ENCODE data around the gene TBC1D10B.

TBC1D10B gene

DNA sequence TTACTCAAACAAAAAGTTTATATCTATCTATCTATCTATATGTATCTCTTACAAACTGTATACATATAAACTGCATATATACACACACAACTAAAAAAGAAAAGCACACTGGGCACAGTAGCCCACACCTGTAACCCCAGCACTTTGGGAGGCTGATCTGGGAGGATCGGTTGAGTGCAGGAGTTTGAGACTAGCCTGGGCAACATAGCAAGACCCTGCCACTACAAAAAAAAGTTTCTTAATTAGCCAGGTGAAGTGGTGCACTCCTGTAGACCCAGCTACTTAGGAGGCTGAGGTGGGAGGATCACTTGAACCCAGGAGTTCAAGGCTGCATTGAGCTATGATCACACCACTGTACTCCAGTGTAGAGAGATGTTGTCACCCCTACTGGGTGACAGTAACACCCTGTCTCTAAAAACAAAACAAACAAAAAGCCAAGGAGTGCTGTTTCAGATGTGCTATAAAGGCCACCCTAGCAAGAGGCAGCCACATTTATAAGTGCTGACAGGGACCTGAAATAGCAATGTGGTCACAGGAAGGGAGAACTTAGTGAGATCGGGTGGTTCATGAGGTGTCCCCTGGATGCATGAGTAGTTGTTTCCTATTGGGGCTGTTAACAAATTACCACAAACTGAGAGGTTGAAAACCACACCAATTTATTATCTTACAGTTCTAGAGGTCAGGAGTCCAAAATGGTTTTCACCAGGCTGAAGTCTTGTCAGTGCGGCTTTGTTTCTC lies 20.0 kb downstream of the TBC1D10B start:
- H3K27me3 ChIP-seq (ENCODE audit: insufficient read depth, low read length, poor library complexity), result no peaks in the 10 kb centered on the region
- DNase-seq (no peak), ATAC-seq (ENCODE audit: insufficient read depth, low read depth) (no peak)
- H3K4me2 ChIP-seq (ENCODE audit: insufficient read depth, low read length), result no peak overlapping the region
- H4K20me1 ChIP-seq (ENCODE audit: insufficient read depth, low read length), result peaks cover 22% of the 10 kb centered on the region
- H3K9me3 ChIP-seq (ENCODE audit: insufficient read depth, low read length, severe bottlenecking), result no peaks in the 10 kb centered on the region
- peaks cover 20% of the 10 kb centered on the region for H3K4me1 ChIP-seq (ENCODE audit: insufficient read depth, low read length)
- H3K79me2 ChIP-seq (ENCODE audit: insufficient read depth, low read length), result peaks cover 27% of the 10 kb centered on the region
- peaks cover 42% of the 10 kb centered on the region for H3K36me3 ChIP-seq (ENCODE audit: insufficient read depth, low read length)
- H3K9ac ChIP-seq (ENCODE audit: low read depth, low read length), result no peak overlapping the region
- no peak for TF ChIP-seq EZH2 (IDR thresholded peaks at IDR 0.05; ENCODE audit: borderline replicate concordance, low read depth, low read length, severe bottlenecking)
- TF ChIP-seq, protein P1, sequence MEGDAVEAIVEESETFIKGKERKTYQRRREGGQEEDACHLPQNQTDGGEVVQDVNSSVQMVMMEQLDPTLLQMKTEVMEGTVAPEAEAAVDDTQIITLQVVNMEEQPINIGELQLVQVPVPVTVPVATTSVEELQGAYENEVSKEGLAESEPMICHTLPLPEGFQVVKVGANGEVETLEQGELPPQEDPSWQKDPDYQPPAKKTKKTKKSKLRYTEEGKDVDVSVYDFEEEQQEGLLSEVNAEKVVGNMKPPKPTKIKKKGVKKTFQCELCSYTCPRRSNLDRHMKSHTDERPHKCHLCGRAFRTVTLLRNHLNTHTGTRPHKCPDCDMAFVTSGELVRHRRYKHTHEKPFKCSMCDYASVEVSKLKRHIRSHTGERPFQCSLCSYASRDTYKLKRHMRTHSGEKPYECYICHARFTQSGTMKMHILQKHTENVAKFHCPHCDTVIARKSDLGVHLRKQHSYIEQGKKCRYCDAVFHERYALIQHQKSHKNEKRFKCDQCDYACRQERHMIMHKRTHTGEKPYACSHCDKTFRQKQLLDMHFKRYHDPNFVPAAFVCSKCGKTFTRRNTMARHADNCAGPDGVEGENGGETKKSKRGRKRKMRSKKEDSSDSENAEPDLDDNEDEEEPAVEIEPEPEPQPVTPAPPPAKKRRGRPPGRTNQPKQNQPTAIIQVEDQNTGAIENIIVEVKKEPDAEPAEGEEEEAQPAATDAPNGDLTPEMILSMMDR (IDR thresholded peaks at IDR 0.05; ENCODE audit: borderline replicate concordance, extremely low read depth, low read length, poor library complexity, severe bottlenecking), result no peak
- no peak overlapping the region for H3K27ac ChIP-seq (ENCODE audit: low read length)
- H3K4me3 ChIP-seq (ENCODE audit: low read depth in 1 of 2, low read length in 2 of 2), result no peak overlapping the region
- no peak overlapping the region for H2AFZ ChIP-seq (ENCODE audit: low read depth, low read length)

GRCh38 chr16:30349675-30350074 lies 20.6 kb downstream of the TBC1D10B start:
- ATAC-seq (ENCODE audit: insufficient read depth, low read depth), result no peak
- peaks cover 39% of the 10 kb centered on the region for H3K36me3 ChIP-seq (ENCODE audit: insufficient read depth, low read length)
- TF ChIP-seq, protein P1 (IDR thresholded peaks at IDR 0.05; ENCODE audit: borderline replicate concordance, extremely low read depth, low read length, poor library complexity, severe bottlenecking), result no peak
- no peak for TF ChIP-seq EZH2 (IDR thresholded peaks at IDR 0.05; ENCODE audit: borderline replicate concordance, low read depth, low read length, severe bottlenecking)
- no peak overlapping the region for H3K9ac ChIP-seq (ENCODE audit: low read depth, low read length)
- peaks cover 20% of the 10 kb centered on the region for H3K4me1 ChIP-seq (ENCODE audit: insufficient read depth, low read length)
- no peak for DNase-seq
- no peaks in the 10 kb centered on the region for H3K9me3 ChIP-seq (ENCODE audit: insufficient read depth, low read length, severe bottlenecking)
- H3K4me3 ChIP-seq (ENCODE audit: low read depth in 1 of 2, low read length in 2 of 2), result no peak overlapping the region
- peaks cover 22% of the 10 kb centered on the region for H4K20me1 ChIP-seq (ENCODE audit: insufficient read depth, low read length)
- H3K27ac ChIP-seq (ENCODE audit: low read length), result no peak overlapping the region
- no peak overlapping the region for H3K4me2 ChIP-seq (ENCODE audit: insufficient read depth, low read length)
- peaks cover 22% of the 10 kb centered on the region for H3K79me2 ChIP-seq (ENCODE audit: insufficient read depth, low read length)
- H2AFZ ChIP-seq (ENCODE audit: low read depth, low read length), result no peak overlapping the region
- no peaks in the 10 kb centered on the region for H3K27me3 ChIP-seq (ENCODE audit: insufficient read depth, low read length, poor library complexity)

DNA sequence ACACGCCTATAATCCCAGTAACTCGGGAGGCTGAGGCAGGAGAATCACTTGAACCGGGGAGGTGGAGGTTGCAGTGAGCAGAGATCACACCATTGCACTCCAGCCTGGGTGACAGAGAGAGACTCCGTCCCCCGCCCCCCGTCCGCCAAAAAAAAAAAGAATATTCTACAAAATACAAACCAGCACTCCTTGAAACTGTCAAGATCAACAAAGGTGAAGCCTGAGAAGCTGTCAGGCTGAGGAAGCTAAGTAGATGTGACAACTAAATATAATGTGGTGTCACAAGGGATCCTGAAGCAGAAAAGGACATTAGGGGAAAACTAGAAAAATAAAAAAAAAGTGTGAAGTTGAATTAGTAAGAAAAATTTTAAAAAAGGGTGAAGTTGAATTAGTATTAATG lies 21.4 kb downstream of the TBC1D10B start:
- no peak for ATAC-seq (ENCODE audit: insufficient read depth, low read depth)
- DNase-seq, result no peak
- no peak overlapping the region for H3K27ac ChIP-seq (ENCODE audit: low read length)
- peaks cover 12% of the 10 kb centered on the region for H3K4me1 ChIP-seq (ENCODE audit: insufficient read depth, low read length)
- H4K20me1 ChIP-seq (ENCODE audit: insufficient read depth, low read length), result peaks cover 17% of the 10 kb centered on the region
- peaks cover 38% of the 10 kb centered on the region for H3K36me3 ChIP-seq (ENCODE audit: insufficient read depth, low read length)
- H3K4me2 ChIP-seq (ENCODE audit: insufficient read depth, low read length), result no peak overlapping the region
- H3K79me2 ChIP-seq (ENCODE audit: insufficient read depth, low read length), result peaks cover 14% of the 10 kb centered on the region
- H3K27me3 ChIP-seq (ENCODE audit: insufficient read depth, low read length, poor library complexity), result no peaks in the 10 kb centered on the region
- H3K4me3 ChIP-seq (ENCODE audit: low read depth in 1 of 2, low read length in 2 of 2), result no peak overlapping the region
- H3K9me3 ChIP-seq (ENCODE audit: insufficient read depth, low read length, severe bottlenecking), result no peaks in the 10 kb centered on the region
- TF ChIP-seq, protein P1 (IDR thresholded peaks at IDR 0.05; ENCODE audit: borderline replicate concordance, extremely low read depth, low read length, poor library complexity, severe bottlenecking), result no peak
- no peak for TF ChIP-seq EZH2 (IDR thresholded peaks at IDR 0.05; ENCODE audit: borderline replicate concordance, low read depth, low read length, severe bottlenecking)
- H3K9ac ChIP-seq (ENCODE audit: low read depth, low read length), result no peak overlapping the region
- H2AFZ ChIP-seq (ENCODE audit: low read depth, low read length), result no peak overlapping the region
